Neutrophil (primary cell): ENCODE data around the gene KLHL7.

ENCODE experiments used
- H3K27ac ChIP-seq: fragments of 200-600 bp; sonication (generic); 2 replicates; pipeline ENCODE4 v1.5.1; 2016; ENCODE audit warnings: mild to moderate bottlenecking, moderate library complexity
- H3K27me3 ChIP-seq: fragments of 200-600 bp; sonication (generic); 2 replicates; pipeline ENCODE4 v1.6.0; 2016; ENCODE audit warnings: mild to moderate bottlenecking
- H3K36me3 ChIP-seq: fragments of 200-600 bp; sonication (generic); 2 replicates; pipeline ENCODE4 v1.5.1; 2017
- H3K4me1 ChIP-seq, 2 experiments: fragments of 200-600 bp in 1 of 2; sonication (generic) in 1 of 2; 1 replicate in 1 of 2; 2 replicates in 1 of 2; pipeline versions ENCODE4 v1.5.1 to v1.6.1; 2013 to 2016; ENCODE audit warnings: low read depth in 1 of 2, low read length in 1 of 2, mild to moderate bottlenecking in 1 of 2, moderate library complexity in 1 of 2; ENCODE audit not compliant: control insufficient read depth in 1 of 2, insufficient read depth in 1 of 2
- H3K4me3 ChIP-seq, 2 experiments: fragments of 200-600 bp in 1 of 2; sonication (generic) in 1 of 2; 1 replicate in 1 of 2; 2 replicates in 1 of 2; pipeline ENCODE4 v1.5.1; 2013 to 2016; ENCODE audit warnings: low read depth in 1 of 2, low read length in 1 of 2, mild to moderate bottlenecking in 1 of 2, moderate library complexity in 1 of 2
- H3K9me3 ChIP-seq: fragments of 200-600 bp; sonication (generic); 2 replicates; pipeline ENCODE4 v1.5.1; 2016
- TF ChIP-seq, protein P1 (sequence below): fragments of 200-600 bp; sonication (generic); IDR thresholded peaks from 2 replicates; pipeline ENCODE4 v1.5.1; 2016; ENCODE audit warnings: antibody characterized with exemption

The KLHL7 gene

DNA sequence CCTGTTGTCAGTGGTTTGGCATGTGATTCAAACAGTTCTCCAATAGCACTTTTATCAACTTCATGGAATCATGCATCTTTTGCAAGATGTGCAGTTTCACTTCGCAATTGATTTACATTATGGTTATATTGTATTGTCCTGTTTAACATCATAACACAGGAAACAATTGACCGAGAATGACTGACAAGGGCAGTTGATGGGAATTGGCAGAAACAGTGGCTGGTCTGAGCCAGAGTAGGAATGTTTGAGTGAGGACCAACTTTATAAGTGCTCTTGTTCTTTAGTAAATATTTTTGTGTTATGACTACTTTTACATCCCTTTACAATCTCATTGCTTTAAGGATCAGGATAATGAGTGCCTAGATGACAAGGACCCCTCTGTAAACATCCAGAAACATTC is 2.2 kb downstream of the KLHL7 start:
- Histone ChIP-seq H3K9me3 (no peaks in the 10 kb centered on the region), H3K27me3 (no peaks in the 10 kb centered on the region), H3K4me3 (no peak overlapping the region), H3K27ac (no peak overlapping the region), H3K4me1 (peaks cover 22 to 24% of the 10 kb centered on the region in 2 experiments), H3K36me3 (no peaks in the 10 kb centered on the region)
- TF ChIP-seq, protein P1, sequence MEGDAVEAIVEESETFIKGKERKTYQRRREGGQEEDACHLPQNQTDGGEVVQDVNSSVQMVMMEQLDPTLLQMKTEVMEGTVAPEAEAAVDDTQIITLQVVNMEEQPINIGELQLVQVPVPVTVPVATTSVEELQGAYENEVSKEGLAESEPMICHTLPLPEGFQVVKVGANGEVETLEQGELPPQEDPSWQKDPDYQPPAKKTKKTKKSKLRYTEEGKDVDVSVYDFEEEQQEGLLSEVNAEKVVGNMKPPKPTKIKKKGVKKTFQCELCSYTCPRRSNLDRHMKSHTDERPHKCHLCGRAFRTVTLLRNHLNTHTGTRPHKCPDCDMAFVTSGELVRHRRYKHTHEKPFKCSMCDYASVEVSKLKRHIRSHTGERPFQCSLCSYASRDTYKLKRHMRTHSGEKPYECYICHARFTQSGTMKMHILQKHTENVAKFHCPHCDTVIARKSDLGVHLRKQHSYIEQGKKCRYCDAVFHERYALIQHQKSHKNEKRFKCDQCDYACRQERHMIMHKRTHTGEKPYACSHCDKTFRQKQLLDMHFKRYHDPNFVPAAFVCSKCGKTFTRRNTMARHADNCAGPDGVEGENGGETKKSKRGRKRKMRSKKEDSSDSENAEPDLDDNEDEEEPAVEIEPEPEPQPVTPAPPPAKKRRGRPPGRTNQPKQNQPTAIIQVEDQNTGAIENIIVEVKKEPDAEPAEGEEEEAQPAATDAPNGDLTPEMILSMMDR = no peak

DNA sequence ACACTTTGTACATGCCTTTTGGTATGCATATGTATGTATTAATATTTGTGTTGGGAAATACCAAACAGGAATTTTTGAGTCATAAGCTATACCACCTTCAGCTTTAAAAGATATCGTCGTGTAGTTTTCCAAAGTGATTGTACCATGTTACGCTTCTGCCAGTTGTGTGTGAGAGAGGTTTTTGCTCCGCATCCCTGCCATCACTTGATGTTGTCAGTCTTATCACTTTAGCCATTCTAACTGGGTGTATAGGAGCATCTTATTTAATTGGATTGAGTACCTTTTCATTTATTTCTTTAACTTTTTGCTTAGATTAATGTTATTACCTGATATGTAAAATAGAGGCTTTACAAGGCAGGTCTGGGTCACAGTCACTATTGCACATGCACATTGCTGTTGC is 3.4 kb downstream of the KLHL7 start:
- TF ChIP-seq, protein P1 = no peak

DNA sequence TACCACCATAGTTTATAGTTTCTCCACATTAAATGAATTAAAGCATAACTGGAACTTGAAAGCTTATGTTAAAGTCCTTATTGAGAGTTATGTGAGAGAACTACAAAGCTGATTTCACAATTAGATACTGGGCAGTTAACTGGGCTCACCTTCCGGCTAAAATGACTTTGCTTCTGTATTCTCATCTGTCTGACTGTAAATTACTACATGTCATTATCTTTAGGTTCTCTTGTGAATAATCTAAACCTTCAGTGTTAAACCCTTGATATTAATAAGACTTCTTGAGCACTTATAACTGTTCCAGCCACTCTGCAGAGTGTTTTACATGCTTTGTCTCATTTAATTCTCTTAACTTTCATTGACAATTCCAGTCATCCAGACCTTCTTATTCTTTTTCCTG is 3.9 kb downstream of the KLHL7 start:
- H3K4me3 ChIP-seq = no peak overlapping the region
- no peaks in the 10 kb centered on the region for H3K36me3 ChIP-seq
- peaks cover 22 to 24% of the 10 kb centered on the region in 2 experiments for H3K4me1 ChIP-seq
- H3K27ac ChIP-seq = no peak overlapping the region
- no peaks in the 10 kb centered on the region for H3K27me3 ChIP-seq
- no peaks in the 10 kb centered on the region for H3K9me3 ChIP-seq
- TF ChIP-seq, protein P1 = no peak

More for the DNA sequence above, 3.4 kb downstream of the KLHL7 start:
- Histone ChIP-seq H3K4me3 (no peak overlapping the region), H3K9me3 (no peaks in the 10 kb centered on the region), H3K4me1 (peaks cover 22 to 24% of the 10 kb centered on the region in 2 experiments), H3K36me3 (no peaks in the 10 kb centered on the region), H3K27ac (no peak overlapping the region), H3K27me3 (no peaks in the 10 kb centered on the region)

DNA sequence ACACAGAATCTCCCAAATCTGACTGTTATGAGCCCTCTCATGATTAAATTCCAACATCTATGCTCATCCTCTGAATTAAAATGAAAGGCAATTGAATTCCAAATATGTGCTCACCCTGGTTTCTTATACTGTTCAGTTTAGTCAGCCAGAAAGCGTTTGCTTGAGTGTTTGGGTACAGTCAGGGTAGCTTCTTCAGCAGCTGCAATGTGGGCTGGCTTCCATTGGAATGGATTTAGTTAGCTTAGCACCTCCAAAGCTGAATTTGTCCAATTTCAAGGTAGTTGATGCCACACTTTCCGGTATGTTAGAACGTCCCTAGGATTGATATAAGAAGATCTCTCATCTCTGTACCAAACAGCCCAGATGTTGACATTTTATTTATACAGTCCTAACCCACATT is 9.3 kb downstream of the KLHL7 start:
- TF ChIP-seq, protein P1 = no peak
- Histone ChIP-seq H3K4me1 (no peaks in the 10 kb centered on the region), H3K27me3 (no peaks in the 10 kb centered on the region), H3K4me3 (no peak overlapping the region), H3K9me3 (no peaks in the 10 kb centered on the region), H3K27ac (no peak overlapping the region), H3K36me3 (no peaks in the 10 kb centered on the region)

DNA sequence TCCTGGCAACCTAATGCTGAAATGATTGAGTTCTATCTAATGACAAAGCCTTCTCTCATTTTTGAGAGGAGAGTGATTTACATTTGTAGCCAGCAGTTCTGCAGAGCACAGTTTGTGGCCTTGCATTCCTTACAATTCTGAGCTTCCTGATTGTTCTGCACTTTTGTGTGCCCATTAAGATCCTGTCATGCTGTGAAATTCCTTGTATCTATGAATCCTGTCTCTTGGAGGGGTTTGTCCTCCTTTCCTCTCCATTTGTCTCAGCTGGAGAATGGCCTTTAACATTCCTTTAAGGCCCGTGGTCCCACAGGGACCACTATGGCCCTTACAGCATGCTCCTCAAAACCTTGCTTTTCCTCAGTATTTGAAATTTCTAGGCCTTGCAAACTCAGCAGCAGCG is 10.4 kb downstream of the KLHL7 start:
- TF ChIP-seq, protein P1 = no peak

DNA sequence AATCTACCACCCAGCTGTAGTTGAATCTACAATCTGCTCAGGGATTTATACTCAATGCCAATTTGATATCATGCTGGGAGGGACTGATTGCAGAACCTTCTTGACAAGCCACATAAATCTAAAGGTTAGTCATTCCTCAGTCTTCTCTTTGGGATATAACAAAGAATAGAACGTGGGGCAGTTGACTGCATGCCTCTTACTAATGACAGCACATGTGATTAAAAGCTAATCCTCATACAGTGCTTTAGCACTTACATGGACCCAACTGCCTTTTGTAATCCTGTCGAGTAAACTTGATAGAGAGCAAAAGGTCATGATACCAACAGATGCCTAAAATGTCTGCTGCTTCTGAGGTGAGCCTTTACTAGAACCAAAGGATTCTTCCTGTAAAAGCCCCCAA is 12.3 kb downstream of the KLHL7 start:
- no peaks in the 10 kb centered on the region for H3K9me3 ChIP-seq
- H3K36me3 ChIP-seq = no peaks in the 10 kb centered on the region
- H3K4me1 ChIP-seq = no peaks in the 10 kb centered on the region
- TF ChIP-seq, protein P1 = no peak
- no peak overlapping the region for H3K4me3 ChIP-seq
- no peak overlapping the region for H3K27ac ChIP-seq
- H3K27me3 ChIP-seq = no peaks in the 10 kb centered on the region

More for the DNA sequence above, 10.4 kb downstream of the KLHL7 start:
- Histone ChIP-seq H3K9me3 (no peaks in the 10 kb centered on the region), H3K27ac (no peak overlapping the region), H3K27me3 (no peaks in the 10 kb centered on the region), H3K36me3 (no peaks in the 10 kb centered on the region), H3K4me3 (no peak overlapping the region), H3K4me1 (no peaks in the 10 kb centered on the region)
